Anterior cingulate cortex (tissue), 58 donors: Measurements from ENCODE around the gene SFRP5.

Experiments
- DNase-seq, 58 donors: peaks; one replicate each; lab custom pipeline; 2025; lab: John Stamatoyannopoulos, UW

The SFRP5 gene, protein sequence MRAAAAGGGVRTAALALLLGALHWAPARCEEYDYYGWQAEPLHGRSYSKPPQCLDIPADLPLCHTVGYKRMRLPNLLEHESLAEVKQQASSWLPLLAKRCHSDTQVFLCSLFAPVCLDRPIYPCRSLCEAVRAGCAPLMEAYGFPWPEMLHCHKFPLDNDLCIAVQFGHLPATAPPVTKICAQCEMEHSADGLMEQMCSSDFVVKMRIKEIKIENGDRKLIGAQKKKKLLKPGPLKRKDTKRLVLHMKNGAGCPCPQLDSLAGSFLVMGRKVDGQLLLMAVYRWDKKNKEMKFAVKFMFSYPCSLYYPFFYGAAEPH

GRCh38 chr10:97771913-97772823, at the start of gene SFRP5:
Gene SFRP5, minus strand, starts transcription at chr10:97771999. Its CDS starts 166 bp downstream, at chr10:97771833.
- no peak for DNase-seq

DNA sequence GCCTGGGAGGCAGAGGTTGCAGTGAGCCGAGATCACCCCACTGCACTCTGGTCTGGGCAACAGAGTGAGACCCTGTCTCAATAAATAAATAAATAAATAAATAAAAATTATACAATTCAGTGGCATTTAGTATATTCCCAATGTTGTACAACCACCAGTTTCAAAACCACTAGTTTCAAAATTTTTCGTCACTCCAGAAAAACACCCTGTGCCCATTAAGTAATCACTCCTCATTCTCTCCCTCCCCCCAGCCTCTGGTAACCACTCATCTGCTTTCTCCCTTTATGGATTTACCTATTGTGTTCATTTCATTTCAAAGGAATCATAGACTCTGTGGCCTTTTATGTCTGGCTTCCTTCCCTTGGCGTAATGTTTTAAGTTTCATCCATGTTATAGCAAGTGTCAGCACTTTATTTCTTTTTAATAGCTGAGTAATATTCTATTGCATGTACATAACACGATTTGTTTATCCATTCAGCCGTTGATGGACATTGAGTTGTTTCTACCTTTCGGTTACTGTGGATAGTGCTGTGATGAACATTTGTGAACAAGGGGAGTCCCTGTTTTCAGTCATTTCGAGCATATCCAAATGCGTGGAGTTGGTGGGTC, 48.4 kb upstream of the SFRP5 start:
- DNase-seq, result no peak

- no peak for DNase-seq
These were observed 46.8 kb upstream of the SFRP5 start for GRCh38 chr10:97818572-97818971.

GRCh38 chr10:97816609-97817008, 44.8 kb upstream of the SFRP5 start:
- DNase-seq, result no peak

GRCh38 chr10:97814996-97815395, 43.2 kb upstream of the SFRP5 start:
- DNase-seq, result no peak

DNA sequence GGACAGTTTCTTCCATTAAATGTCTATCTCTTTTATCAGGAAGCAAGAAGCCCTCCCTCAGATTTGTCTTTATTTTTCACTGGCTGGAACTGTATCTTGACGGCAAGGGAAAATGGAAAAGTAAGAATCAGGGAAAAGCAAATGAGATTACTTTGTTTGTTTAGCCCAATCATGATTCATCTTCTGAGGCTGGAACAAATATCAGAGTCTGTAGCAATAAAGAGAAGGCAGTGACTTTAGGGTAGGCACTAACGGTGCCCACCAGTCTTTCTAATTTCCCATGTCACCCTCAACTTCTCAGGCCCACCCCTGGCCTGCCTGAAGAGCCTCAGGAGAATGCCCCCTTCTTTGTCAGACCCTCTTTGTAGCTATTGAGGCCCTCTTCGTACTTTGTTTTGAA, 41.5 kb upstream of the SFRP5 start:
- DNase-seq, result no peak

DNA sequence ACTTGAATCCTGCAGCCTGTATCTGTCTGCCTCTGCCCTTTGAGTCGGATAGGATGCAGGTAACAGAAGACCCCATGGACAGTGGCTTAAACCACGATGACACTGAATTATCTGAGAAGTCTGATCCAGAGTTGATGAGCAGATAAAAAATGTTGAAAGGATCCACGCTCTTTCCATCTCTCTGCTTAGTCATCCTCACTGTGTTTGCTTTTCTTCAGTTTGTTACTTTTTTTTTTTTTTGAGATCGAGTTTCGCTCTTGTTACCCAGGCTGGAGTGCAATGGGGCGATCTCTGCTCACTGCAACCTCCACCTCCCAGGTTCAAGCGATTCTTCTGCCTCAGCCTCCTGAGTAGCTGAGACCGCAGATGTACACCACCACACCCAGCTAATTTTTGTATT, 40.9 kb upstream of the SFRP5 start:
- no peak for DNase-seq

DNA sequence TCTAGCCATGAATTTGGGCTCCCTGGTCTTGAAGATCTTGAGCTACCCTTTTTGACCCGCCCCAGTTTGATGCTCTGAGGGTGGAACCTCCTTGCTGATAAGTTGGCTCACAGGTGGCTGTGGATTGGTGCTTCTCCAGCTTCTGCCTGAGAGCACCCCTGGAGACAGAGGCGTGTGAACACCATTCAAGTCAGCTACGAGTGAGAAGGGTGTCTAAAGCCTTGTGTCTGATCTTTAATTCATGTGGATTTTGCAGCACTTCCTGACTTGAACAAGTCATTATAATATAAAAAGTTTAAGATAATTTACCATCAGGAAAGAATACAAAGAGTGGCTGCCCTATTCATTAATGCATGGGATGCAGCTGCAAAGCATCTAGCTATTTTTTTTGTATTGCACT, 40.2 kb upstream of the SFRP5 start:
- DNase-seq, result no peak

GRCh38 chr10:97810446-97810845, 38.6 kb upstream of the SFRP5 start:
- no peak for DNase-seq

DNA sequence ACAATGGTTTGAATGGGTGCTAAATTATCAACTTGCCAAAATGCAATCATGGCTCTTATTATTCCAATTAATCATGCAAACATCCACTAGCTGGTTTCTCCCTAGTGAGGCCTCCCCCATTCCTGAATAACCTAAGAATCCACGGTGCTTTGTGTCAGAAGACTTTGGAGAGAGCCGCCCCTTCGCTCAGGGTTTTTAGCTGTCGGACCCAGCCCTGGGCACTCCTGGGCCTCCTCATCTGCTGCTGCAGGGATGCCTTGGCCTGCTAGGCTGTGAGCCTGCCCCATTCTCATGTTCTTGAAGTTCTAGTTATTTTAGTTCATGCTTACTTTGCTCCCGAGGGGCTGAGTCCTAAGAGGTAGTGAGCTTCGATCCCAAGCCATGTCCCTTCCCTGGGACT, 34.1 kb upstream of the SFRP5 start:
- DNase-seq, result no peak

- DNase-seq, result no peak
These were observed 33.5 kb upstream of the SFRP5 start for GRCh38 chr10:97805096-97805884.

DNA sequence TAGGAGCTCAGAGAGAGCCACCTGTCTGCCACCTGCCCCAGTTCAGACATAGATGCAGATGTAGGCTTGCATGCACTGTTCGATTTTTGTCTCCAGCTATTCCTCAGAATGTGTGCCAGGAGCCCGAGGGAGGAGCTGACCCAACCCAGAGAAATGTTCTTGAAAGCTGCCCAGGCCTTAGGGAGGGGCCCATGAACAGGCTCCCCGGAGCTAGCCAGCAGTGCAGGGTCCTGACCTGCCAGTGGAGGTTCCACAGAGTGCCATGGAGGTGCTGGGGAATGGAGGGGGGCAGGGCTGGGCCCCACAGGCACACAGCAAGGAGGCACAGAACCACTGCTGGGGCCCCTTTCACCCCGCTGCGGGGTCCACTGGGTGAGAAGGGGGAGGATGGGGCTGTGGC, 29.6 kb upstream of the SFRP5 start:
- DNase-seq, result no peak

DNA sequence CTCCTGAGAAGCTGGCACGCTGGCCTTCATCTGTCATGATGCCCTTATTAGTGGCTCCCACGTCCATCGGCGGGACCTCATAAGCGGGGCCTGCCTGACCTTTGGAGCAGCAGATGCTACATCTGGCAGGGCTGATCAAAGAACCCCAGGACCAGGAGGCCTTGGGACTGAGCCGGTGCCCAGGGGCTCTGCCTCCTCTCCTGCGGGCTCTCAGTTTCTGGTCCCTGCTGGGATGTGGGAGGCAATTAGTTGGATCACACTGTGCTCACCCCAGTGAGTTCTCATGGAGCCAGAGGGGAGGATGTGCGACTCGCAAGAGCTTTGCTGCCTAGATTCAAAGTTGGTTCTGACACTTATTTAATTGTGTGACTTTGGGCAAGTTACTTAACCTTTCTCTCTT, 28.7 kb upstream of the SFRP5 start:
- no peak for DNase-seq

GRCh38 chr10:97798958-97799610, 27.3 kb upstream of the SFRP5 start:
- no peak for DNase-seq

- no peak for DNase-seq
These were observed 24.9 kb upstream of the SFRP5 start for GRCh38 chr10:97796651-97797050.

GRCh38 chr10:97795886-97796285, 24.1 kb upstream of the SFRP5 start:
- no peak for DNase-seq

GRCh38 chr10:97791824-97792721, 20.3 kb upstream of the SFRP5 start:
- DNase-seq, result peak in 54 of 58 donors; percentile 7 to 79 (median 36)

- no peak for DNase-seq
These were observed 18.1 kb upstream of the SFRP5 start for GRCh38 chr10:97789770-97790397.
